ENCODE data around the gene OR2D3.
"Not testable (repeated sequence)": the region's sequence is repeated elsewhere in the genome, so short reads cannot be mapped to it uniquely, and the experiment has no call there.

- TF ChIP-seq CTCF (IDR thresholded peaks at IDR 0.05); ZFX (IDR thresholded peaks at IDR 0.05; ENCODE audit: borderline replicate concordance): not testable (repeated sequence)
Measured at GRCh38 chr11:6887711-6888110, 33.1 kb upstream of the OR2D3 start.
